Measurements from ENCODE around the gene INPP5A. TPM values are rescaled to one million over a fixed set of nuclear protein-coding genes. Genes with fewer than 3 reads are reported as not detected.

The INPP5A gene
- total RNA-seq, 1 experiment from 2014 or later = 44.5 TPM

DNA sequence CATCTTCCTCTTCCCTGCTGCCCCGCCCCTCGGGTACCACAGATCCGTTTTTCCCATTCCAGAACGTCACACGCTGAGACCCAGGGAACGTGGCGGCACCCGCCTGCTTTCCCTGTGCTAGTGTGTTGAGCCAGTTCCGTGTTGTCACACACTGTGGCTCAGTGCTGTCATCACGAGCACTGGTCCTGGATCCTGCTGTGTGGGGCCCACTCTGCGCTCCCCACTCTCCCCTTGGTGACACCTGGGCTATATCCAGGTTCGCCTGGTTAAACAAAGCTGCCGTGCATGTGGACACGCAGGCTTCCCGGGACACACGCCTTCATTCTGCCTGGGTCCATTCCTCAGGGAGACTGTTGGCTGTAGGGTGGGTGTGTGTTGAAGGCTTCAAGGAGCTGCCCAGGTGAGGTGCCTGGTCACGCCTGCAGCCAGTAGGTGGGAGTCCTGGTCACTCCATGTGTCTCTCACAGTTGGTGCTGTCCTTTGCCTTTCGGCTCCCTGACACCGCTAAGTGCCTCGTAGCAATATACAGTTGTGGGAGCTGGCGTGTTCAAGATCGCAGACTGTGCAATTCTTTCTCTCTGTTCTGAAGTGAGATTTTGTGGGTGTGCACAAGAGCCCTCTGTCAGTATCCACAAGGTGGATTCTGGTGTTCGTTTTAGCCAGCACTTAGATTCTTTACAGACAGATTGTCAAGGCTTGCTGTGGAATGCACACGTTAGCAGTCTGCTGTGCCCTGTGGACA lies 88.6 kb downstream of the INPP5A start:
- POLR2A ChIA-PET = no interaction called here
- Mint-ChIP-seq H3K27ac (ENCODE audit: unreplicated experiment) (no peak overlapping the region), H3K27me3 (ENCODE audit: insufficient read depth, unreplicated experiment) (no peaks in the 10 kb centered on the region), H3K4me1 (ENCODE audit: low read depth, unreplicated experiment) (no peaks in the 10 kb centered on the region), H3K4me3 (ENCODE audit: unreplicated experiment) (no peak overlapping the region), H3K9me3 (ENCODE audit: unreplicated experiment) (peaks cover 9% of the 10 kb centered on the region), H3K36me3 (ENCODE audit: insufficient read depth, unreplicated experiment) (peaks cover 9% of the 10 kb centered on the region)
- no peaks in the 10 kb centered on the region for H3K27me3 ChIP-seq (replicated peaks; ENCODE audit: control insufficient read depth, insufficient read depth, low read length)
- TF ChIP-seq, protein P1, sequence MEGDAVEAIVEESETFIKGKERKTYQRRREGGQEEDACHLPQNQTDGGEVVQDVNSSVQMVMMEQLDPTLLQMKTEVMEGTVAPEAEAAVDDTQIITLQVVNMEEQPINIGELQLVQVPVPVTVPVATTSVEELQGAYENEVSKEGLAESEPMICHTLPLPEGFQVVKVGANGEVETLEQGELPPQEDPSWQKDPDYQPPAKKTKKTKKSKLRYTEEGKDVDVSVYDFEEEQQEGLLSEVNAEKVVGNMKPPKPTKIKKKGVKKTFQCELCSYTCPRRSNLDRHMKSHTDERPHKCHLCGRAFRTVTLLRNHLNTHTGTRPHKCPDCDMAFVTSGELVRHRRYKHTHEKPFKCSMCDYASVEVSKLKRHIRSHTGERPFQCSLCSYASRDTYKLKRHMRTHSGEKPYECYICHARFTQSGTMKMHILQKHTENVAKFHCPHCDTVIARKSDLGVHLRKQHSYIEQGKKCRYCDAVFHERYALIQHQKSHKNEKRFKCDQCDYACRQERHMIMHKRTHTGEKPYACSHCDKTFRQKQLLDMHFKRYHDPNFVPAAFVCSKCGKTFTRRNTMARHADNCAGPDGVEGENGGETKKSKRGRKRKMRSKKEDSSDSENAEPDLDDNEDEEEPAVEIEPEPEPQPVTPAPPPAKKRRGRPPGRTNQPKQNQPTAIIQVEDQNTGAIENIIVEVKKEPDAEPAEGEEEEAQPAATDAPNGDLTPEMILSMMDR (IDR thresholded peaks at IDR 0.05; ENCODE audit: insufficient read depth in 1 of 2, low read depth in 1 of 2, low read length in 1 of 2, severe bottlenecking in 1 of 2, unreplicated experiment in 1 of 2) = no peak
- no peak overlapping the region for H3K4me3 ChIP-seq (ENCODE audit: low read depth, low read length)
- CTCF ChIA-PET = no interaction called here
- H3K36me3 ChIP-seq (ENCODE audit: control insufficient read depth, insufficient read depth, low read length) = no peaks in the 10 kb centered on the region
- no TSS peak for BruUV-seq (replicated peaks)
- peak in 1 of 2 experiments; percentile 19 for DNase-seq
- no peaks in the 10 kb centered on the region for H3K4me1 ChIP-seq
- peaks cover 3% of the 10 kb centered on the region; the same call in 1 of the 2 replicates for H3K9me3 ChIP-seq
- intact Hi-C loops (cut with micrococcal nuclease; ENCODE audit: unreplicated experiment) = no loop called here

DNA sequence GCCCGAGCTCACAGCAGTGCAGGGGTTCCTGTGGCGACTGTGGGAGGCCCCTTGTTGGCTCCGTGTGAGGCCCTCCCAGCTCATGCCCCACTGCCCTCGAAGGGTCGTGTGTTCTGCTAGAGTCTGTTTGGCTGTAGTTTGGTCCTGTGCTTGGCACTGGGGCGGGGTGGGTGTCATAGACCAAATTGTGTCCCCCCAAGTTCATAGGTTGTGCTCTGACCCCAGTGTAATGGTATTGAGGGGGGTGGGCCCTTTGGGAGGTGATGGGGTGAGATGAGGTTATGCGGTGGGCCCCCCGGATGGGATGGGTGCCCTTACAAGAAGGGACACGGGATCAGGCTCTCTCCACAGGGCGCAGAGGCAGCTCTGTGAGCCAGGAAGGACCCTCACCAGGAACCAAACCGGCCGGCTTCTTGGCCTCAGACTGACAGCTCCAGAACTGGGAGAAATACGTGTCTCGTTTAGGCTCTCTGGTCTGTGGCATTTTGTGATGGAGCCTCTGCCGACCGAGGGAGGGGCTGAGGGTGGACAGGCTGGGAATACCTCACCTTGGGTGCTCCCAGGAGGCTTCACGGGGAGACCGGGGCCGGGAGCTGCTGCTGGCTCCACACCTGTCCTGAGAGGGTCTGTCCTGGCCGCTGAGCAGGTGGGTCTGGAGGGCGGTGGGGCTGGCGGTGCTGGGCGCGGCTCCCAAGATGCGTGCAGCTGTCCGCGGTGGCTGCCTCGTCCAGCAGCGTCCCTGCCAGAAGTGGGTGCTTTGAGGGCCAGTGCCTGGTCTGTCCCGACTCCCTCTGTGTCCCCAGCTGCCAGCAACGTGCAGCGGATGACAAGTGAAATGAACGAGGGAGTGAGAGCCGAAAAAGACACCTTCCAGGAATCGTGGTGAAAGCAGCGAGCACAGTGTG lies 89.4 kb downstream of the INPP5A start:
- no peaks in the 10 kb centered on the region for H3K4me1 ChIP-seq
- H3K27me3 Mint-ChIP-seq (ENCODE audit: insufficient read depth, unreplicated experiment) = no peaks in the 10 kb centered on the region

More for the DNA sequence above, 89.4 kb downstream of the INPP5A start:
- H3K27ac Mint-ChIP-seq (ENCODE audit: unreplicated experiment) = no peak overlapping the region
- no peaks in the 10 kb centered on the region for H3K4me1 Mint-ChIP-seq (ENCODE audit: low read depth, unreplicated experiment)
- intact Hi-C loops (cut with micrococcal nuclease; ENCODE audit: unreplicated experiment) = no loop called here
- DNase-seq = peak in 1 of 2 experiments; percentile 25
- TF ChIP-seq, protein P1 (IDR thresholded peaks at IDR 0.05; ENCODE audit: insufficient read depth in 1 of 2, low read depth in 1 of 2, low read length in 1 of 2, severe bottlenecking in 1 of 2, unreplicated experiment in 1 of 2) = no peak
- H3K4me3 ChIP-seq (ENCODE audit: low read depth, low read length) = no peak overlapping the region
- CTCF ChIA-PET = no interaction called here
- H3K36me3 ChIP-seq (ENCODE audit: control insufficient read depth, insufficient read depth, low read length) = no peaks in the 10 kb centered on the region
- peaks cover 4% of the 10 kb centered on the region for H3K36me3 Mint-ChIP-seq (ENCODE audit: insufficient read depth, unreplicated experiment)
- H3K4me3 Mint-ChIP-seq (ENCODE audit: unreplicated experiment) = no peak overlapping the region
- BruUV-seq (replicated peaks) = no TSS peak
- peaks cover under 1% of the 10 kb centered on the region; the same call in 1 of the 2 replicates for H3K9me3 ChIP-seq
- H3K27me3 ChIP-seq (replicated peaks; ENCODE audit: control insufficient read depth, insufficient read depth, low read length) = no peaks in the 10 kb centered on the region
- POLR2A ChIA-PET = no interaction called here
- peaks cover 1% of the 10 kb centered on the region for H3K9me3 Mint-ChIP-seq (ENCODE audit: unreplicated experiment)
